SH-SY5Y (cell line): ENCODE measurements around the gene CDK19.

Experiments used
- GATA2 ChIP-seq: IDR thresholded peaks from 2 replicates; pipeline ENCODE4 v1.6.1; 2011; ENCODE audit warnings: mild to moderate bottlenecking, low read depth, low read length
- GATA3 ChIP-seq: IDR thresholded peaks from 2 replicates; pipeline ENCODE4 v1.6.1; 2011; ENCODE audit warnings: low read depth, mild to moderate bottlenecking, low read length, moderate library complexity

DNA sequence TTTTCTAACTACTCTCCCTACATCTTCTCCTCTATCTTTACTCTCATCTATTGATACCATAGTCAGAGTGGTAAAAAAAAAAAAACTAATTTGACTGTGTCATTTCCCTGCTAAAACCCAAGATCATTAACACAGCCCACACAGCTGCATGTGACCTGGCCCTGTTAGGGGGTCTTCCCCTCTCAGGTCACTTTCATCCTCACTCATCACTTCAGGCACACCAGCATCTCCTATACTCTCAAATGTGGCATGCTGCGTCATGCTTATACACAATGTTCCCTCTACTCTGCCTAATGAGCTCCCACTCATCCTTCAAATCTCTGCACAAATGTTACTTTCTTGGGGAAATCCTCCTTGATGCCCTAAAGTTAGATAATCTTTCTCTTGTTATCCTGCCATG, 86.8 kb downstream of the CDK19 start:
- no peak for TF ChIP-seq GATA2
- TF ChIP-seq GATA3, result no peak
